ENCODE results near the gene MARK1.

- TF ChIP-seq CTCF (IDR thresholded peaks at IDR 0.05) (no peak), POLR2A (IDR thresholded peaks at IDR 0.05) (no peak)
Measured at GRCh38 chr1:220595179-220595578, 67.2 kb downstream of the MARK1 start.

All from right lobe of liver (tissue), 4 donors.